K562 (cell line): ENCODE results near the gene MYOG. TPM values are rescaled to one million over a fixed set of nuclear protein-coding genes. Genes with fewer than 3 reads are reported as not detected.

ENCODE experiments used
- ATAC-seq: fragments of 200-7000 bp; cut with Tn5 transposase; 3 replicates; pipeline ENCODE4 v1.9.1; 2020; ENCODE audit warnings: moderate library complexity
- BruUV-seq: library from RNA; stranded (reverse); fragments of 400-500 nt; replicated peaks from 2 replicates; lab custom pipeline; 2021; lab: Mats Ljungman, UMichigan
- CTCF ChIA-PET: fragments of 300-600 bp; formaldehyde crosslinking; extraction: SDS; loops from one replicate; lab custom pipeline; 2021; ENCODE audit warnings: low intra/inter-chr PET ratio; lab: Yijun Ruan, JAX
- POLR2A ChIA-PET: fragments of 300-600, 350-650 bp; sonication (Branson Sonifier 250); formaldehyde crosslinking; extraction: SDS; loops from one replicate; lab custom pipeline; 2021; ENCODE audit warnings: antibody characterized with exemption, inconsistent platforms; lab: Yijun Ruan, JAX
- DNase-seq, 4 experiments: peaks; one replicate each; pipeline versions ENCODE4 v3.0.0 to v3.0.0-alpha.2; 2011 to 2018; ENCODE audit warnings: low spot score in 3 of 4, mixed read lengths in 3 of 4; ENCODE audit errors: extremely low read depth in 1 of 4
- FAIRE-seq: peaks from 2 replicates; lab custom pipeline; 2011; peaks lifted over from hg19 to GRCh38; lab: Jason Lieb, UNC
- H2AFZ ChIP-seq: 2 replicates; pipeline ENCODE4 v1.6.0; 2011; ENCODE audit warnings: low read depth, low read length, control low read depth, inconsistent platforms
- H3K27ac ChIP-seq: fragments of 200-600 bp; 3 replicates; pipeline ENCODE4 v1.8.0; 2011; ENCODE audit warnings: low read depth, mild to moderate bottlenecking, control low read depth, inconsistent platforms, low read length, moderate library complexity, mixed read lengths; ENCODE audit errors: extremely low read depth
- H3K27me3 ChIP-seq, 2 experiments: fragments of 300-600 bp in 1 of 2; 2 replicates in 1 of 2; 3 replicates in 1 of 2; pipeline versions ENCODE4 v1.6.0 to v1.8.0; 2011; ENCODE audit warnings: inconsistent platforms in 2 of 2, low read length in 2 of 2, mild to moderate bottlenecking in 1 of 2, mixed read lengths in 1 of 2, moderate library complexity in 1 of 2; ENCODE audit not compliant: control insufficient read depth in 2 of 2, insufficient read depth in 2 of 2
- H3K36me3 ChIP-seq: fragments of 300-600 bp; 3 replicates; pipeline ENCODE4 v1.8.0; 2011; ENCODE audit warnings: mild to moderate bottlenecking, low read length, inconsistent platforms; ENCODE audit not compliant: control insufficient read depth, insufficient read depth
- H3K4me1 ChIP-seq, 2 experiments: fragments of 200-600 bp in 1 of 2; replicated peaks in 1 of 2; 2 replicates in 1 of 2; 3 replicates in 1 of 2; pipeline versions ENCODE4 v1.5.1 to v1.8.0; 2011; ENCODE audit warnings: inconsistent platforms in 2 of 2, low read length in 2 of 2, mild to moderate bottlenecking in 1 of 2, mixed read lengths in 1 of 2, moderate library complexity in 1 of 2; ENCODE audit not compliant: control insufficient read depth in 2 of 2, insufficient read depth in 2 of 2
- H3K4me2 ChIP-seq: 2 replicates; pipeline ENCODE4 v1.6.1; 2011; ENCODE audit warnings: low read length, control low read depth, inconsistent platforms, mixed read lengths; ENCODE audit not compliant: insufficient read depth
- H3K4me3 ChIP-seq: fragments of 200-600 bp; sonication (generic), shearing (Covaris generic); 2 replicates; pipeline ENCODE4 v1.5.1; 2016; ENCODE audit warnings: control low read depth, inconsistent platforms
- H3K79me2 ChIP-seq: fragments of 200-600 bp; 3 replicates; pipeline ENCODE4 v1.8.0; 2011; ENCODE audit warnings: low read length, inconsistent platforms; ENCODE audit not compliant: control insufficient read depth, insufficient read depth
- H3K9ac ChIP-seq, 2 experiments: 2 replicates each; pipeline versions ENCODE4 v1.6.0 to v1.6.1; 2011; ENCODE audit warnings: low read depth in 2 of 2, low read length in 2 of 2, control low read depth in 1 of 2, inconsistent platforms in 1 of 2, mild to moderate bottlenecking in 1 of 2, mixed read lengths in 1 of 2; ENCODE audit not compliant: insufficient read depth in 1 of 2
- H3K9me1 ChIP-seq: one replicate; pipeline ENCODE4 v1.6.0; 2011; ENCODE audit warnings: inconsistent platforms, mild to moderate bottlenecking, low read length, moderate library complexity; ENCODE audit not compliant: control insufficient read depth, insufficient read depth
- H3K9me3 ChIP-seq: replicated peaks from 2 replicates; pipeline ENCODE4 v1.5.1; 2011; ENCODE audit warnings: low read depth, low read length, inconsistent platforms; ENCODE audit not compliant: control insufficient read depth, insufficient read depth
- H4K20me1 ChIP-seq: replicated peaks from 2 replicates; pipeline ENCODE4 v1.6.1; 2011; ENCODE audit warnings: low read length, inconsistent platforms, mixed read lengths; ENCODE audit not compliant: control insufficient read depth, insufficient read depth
- AFF4 ChIP-seq: sonication (generic); formaldehyde crosslinking; IDR thresholded peaks from 2 replicates; pipeline ENCODE4 v1.8.0; 2023; ENCODE audit warnings: mild to moderate bottlenecking, missing genetic modification reagents
- ASH1L ChIP-seq: fragments of 450-650 bp; IDR thresholded peaks from 2 replicates; pipeline ENCODE4 v1.6.1; 2018; ENCODE audit warnings: borderline replicate concordance, mild to moderate bottlenecking, low read depth; ENCODE audit not compliant: partially characterized antibody
- CTCFL ChIP-seq: IDR thresholded peaks from 2 replicates; pipeline ENCODE4 v1.6.1; 2011; ENCODE audit warnings: borderline replicate concordance, low read depth, mild to moderate bottlenecking, moderate library complexity, low read length; ENCODE audit not compliant: insufficient read depth, poor library complexity, severe bottlenecking
- ELF4 ChIP-seq: fragments of 450-650 bp; formaldehyde crosslinking; IDR thresholded peaks from 2 replicates; pipeline ENCODE4 v1.4.0; 2022; ENCODE audit warnings: missing genetic modification characterization
- FOXJ3 ChIP-seq: sonication (generic); formaldehyde crosslinking; IDR thresholded peaks from 2 replicates; pipeline ENCODE4 v1.4.0; 2020; ENCODE audit warnings: mild to moderate bottlenecking, missing genetic modification reagents
- HINFP ChIP-seq: fragments of 450-650 bp; conservative IDR thresholded peaks from 2 replicates; pipeline ENCODE4 v1.6.1; 2016; ENCODE audit warnings: missing genetic modification characterization, low read depth, mild to moderate bottlenecking, control low read depth, missing compliant biosample characterization
- MAFG ChIP-seq: fragments of 450-650 bp; conservative IDR thresholded peaks from 2 replicates; pipeline ENCODE4 v1.6.1; 2016; ENCODE audit warnings: missing genetic modification characterization, missing compliant biosample characterization
- PRMT5 ChIP-seq: sonication (generic); formaldehyde crosslinking; IDR thresholded peaks from 2 replicates; pipeline ENCODE4 v1.5.0; 2020; ENCODE audit warnings: missing genetic modification reagents
- RBM17 ChIP-seq: fragments of 200-400 bp; formaldehyde crosslinking; IDR thresholded peaks from 2 replicates; pipeline ENCODE4 v1.6.1; 2017; ENCODE audit warnings: low read depth, mild to moderate bottlenecking, low read length, borderline replicate concordance
- ZBTB43 ChIP-seq: sonication (generic); formaldehyde crosslinking; IDR thresholded peaks from 2 replicates; pipeline ENCODE4 v1.8.0; 2023; ENCODE audit warnings: mild to moderate bottlenecking, missing genetic modification reagents
- ZNF444 ChIP-seq: fragments of 250-450 bp; sonication (Bioruptor Pico); IDR thresholded peaks from 2 replicates; pipeline ENCODE4 v1.4.0; 2020; ENCODE audit warnings: mild to moderate bottlenecking, moderate library complexity
- WGBS: fragments of 100-300 bp; shearing (Covaris generic); methylation state at CpG from one replicate; pipeline ENCODE4 v1.1.6; 2016; ENCODE audit warnings: low coverage, mixed read lengths; ENCODE audit not compliant: insufficient coverage; ENCODE audit errors: missing lambda C conversion rate; 5-methylcytosine and 5-hydroxymethylcytosine counted together
- in situ Hi-C: fragments of 300-500 bp; cut with MboI; formaldehyde crosslinking; loops from 4 replicates; pipeline ENCODE4 v1.15.0; 2018; ENCODE audit warnings: inconsistent platforms, mixed read lengths
- intact Hi-C: fragments of 100-400 bp; cut with micrococcal nuclease; formaldehyde crosslinking; loops from 2 replicates; pipeline ENCODE4 v1.14.2; 2022
- polyA plus RNA-seq, 8 experiments: library from polyadenylated mRNA; depleted of rRNA in 4 of 8; stranded (reverse) in 5 of 8; unstranded in 3 of 8; fragments of >200 nt; fragmentation: Nextera tagmentation in 2 of 8; fragmentation: Illumina TruSeq in 1 of 8; extraction: Ambion mirVana in 2 of 8; extraction: Trizol in 1 of 8; gene quantifications; 2 replicates each; pipeline versions ENCODE4 v1.2.1 to v1.2.3, GENCODE V29; 2011 to 2014; ENCODE audit warnings: inconsistent platforms in 1 of 8, missing spikeins in 1 of 8
- total RNA-seq, 7 experiments: library from RNA; depleted of rRNA in 6 of 7; stranded (reverse); fragments of >200 nt in 6 of 7; fragmentation: Illumina TruSeq in 2 of 7; extraction: Trizol in 2 of 7; gene quantifications; 2 replicates each; pipeline versions ENCODE4 v1.2.1 to v1.2.3, GENCODE V29; 2011 to 2021; ENCODE audit warnings: low replicate concordance in 1 of 7

MYOG gene
- total and polyA plus RNA-seq, 9 of the 15 experiments (the other 6 are each of a cell fraction or from before 2014, with no cell fraction given) = not detected

- intact Hi-C loops (no loop called here), in situ Hi-C loops (no loop called here)
- POLR2A ChIA-PET = interaction anchor here (0.6 to 1.4 kb wide), 4 partner anchors 9 to 966 kb away, joined by 3 to 7 read pairs (median 3); no protein-coding TSS in a partner anchor
- no peak overlapping the region for H2AFZ ChIP-seq
- H3K36me3 ChIP-seq = no peaks in the 10 kb centered on the region
- CTCF ChIA-PET = no interaction called here
- 3% methylated on average over 9 of the region's 9 CpGs for WGBS
- H4K20me1 ChIP-seq = peaks cover 13% of the 10 kb centered on the region
- BruUV-seq = no TSS peak
- FAIRE-seq (no peak), ATAC-seq (no peak), DNase-seq (no peak)
- no peaks in the 10 kb centered on the region for H3K79me2 ChIP-seq
- H3K4me2 ChIP-seq = no peak overlapping the region
- H3K27me3 ChIP-seq = peaks cover 9 to 75% of the 10 kb centered on the region in 2 experiments
- no peak overlapping the region for H3K9ac ChIP-seq
- no peaks in the 10 kb centered on the region for H3K9me1 ChIP-seq
- H3K9me3 ChIP-seq = no peaks in the 10 kb centered on the region
- no peak overlapping the region for H3K27ac ChIP-seq
- no peak for TF ChIP-seq ELF4 (CRISPR knock-in tag)
- no peak for TF ChIP-seq ASH1L
- TF ChIP-seq AFF4 (CRISPR knock-in tag) = no peak
- TF ChIP-seq ZNF444 (CRISPR knock-in tag) = no peak
- TF ChIP-seq RBM17 = no peak
- TF ChIP-seq FOXJ3 (CRISPR knock-in tag) = no peak
- no peak for TF ChIP-seq PRMT5
- TF ChIP-seq HINFP = no peak
- no peak for TF ChIP-seq MAFG
- TF ChIP-seq CTCFL = no peak
- no peak for TF ChIP-seq ZBTB43 (CRISPR knock-in tag)
- peaks cover 0 to 16% of the 10 kb centered on the region in 2 experiments; a peak in 2 of 5 replicates for H3K4me1 ChIP-seq
- no peak overlapping the region for H3K4me3 ChIP-seq
Observed at GRCh38 chr1:203131548-203132200, 45.9 kb upstream of the MYOG start.
